Endothelial cell of umbilical vein (primary cell): ENCODE results near the gene CNPY3. TPM values are rescaled to one million over a fixed set of nuclear protein-coding genes. Genes with fewer than 3 reads are reported as not detected.

ENCODE experiments used
- BruUV-seq: library from RNA; stranded (reverse); fragments of 400-500 nt; replicated peaks from 2 replicates; lab custom pipeline; 2021; lab: Mats Ljungman, UMichigan
- CTCF ChIA-PET: fragments of 300-600, 350-600 bp; sonication (Branson Sonifier 250); formaldehyde crosslinking; loops from one replicate; lab custom pipeline; 2021; ENCODE audit warnings: antibody characterized with exemption, inconsistent platforms; lab: Charles Lee
- POLR2A ChIA-PET: fragments of 300-600, 350-600 bp; sonication (Branson Sonifier 250); formaldehyde crosslinking; loops from one replicate; lab custom pipeline; 2021; ENCODE audit warnings: antibody characterized with exemption, inconsistent platforms; lab: Charles Lee
- DNase-seq: peaks from one replicate; pipeline ENCODE4 v3.0.0-alpha.2; 2011; ENCODE audit warnings: low read depth, low spot score
- FAIRE-seq: peaks from 2 replicates; lab custom pipeline; 2011; peaks lifted over from hg19 to GRCh38; lab: Jason Lieb, UNC
- H2AFZ ChIP-seq: 2 replicates; pipeline ENCODE4 v1.6.0; 2012; ENCODE audit warnings: low read depth, low read length, control low read depth, inconsistent platforms
- H3K27ac ChIP-seq: 2 replicates; pipeline ENCODE4 v1.5.1; 2011; ENCODE audit warnings: low read depth, mild to moderate bottlenecking, control low read depth, low read length, moderate library complexity; ENCODE audit not compliant: insufficient read depth
- H3K27me3 ChIP-seq, 2 experiments: 2 replicates each; pipeline versions ENCODE4 v1.6.0 to v1.6.1; 2011; ENCODE audit warnings: low read length in 2 of 2, mixed read lengths in 1 of 2; ENCODE audit not compliant: control insufficient read depth in 2 of 2, insufficient read depth in 2 of 2
- H3K36me3 ChIP-seq, 2 experiments: 2 replicates in 1 of 2; 3 replicates in 1 of 2; pipeline ENCODE4 v1.5.1; 2011; ENCODE audit warnings: low read length in 2 of 2, mild to moderate bottlenecking in 1 of 2, moderate library complexity in 1 of 2; ENCODE audit not compliant: control insufficient read depth in 2 of 2, insufficient read depth in 2 of 2; ENCODE audit errors: extremely low read depth in 1 of 2
- H3K4me1 ChIP-seq: 3 replicates; pipeline ENCODE4 v1.5.1; 2011; ENCODE audit warnings: mild to moderate bottlenecking, low read length; ENCODE audit not compliant: control insufficient read depth, insufficient read depth; ENCODE audit errors: extremely low read depth
- H3K4me2 ChIP-seq: 2 replicates; pipeline ENCODE4 v1.6.1; 2011; ENCODE audit warnings: low read length, control low read depth, mixed read lengths; ENCODE audit not compliant: insufficient read depth
- H3K4me3 ChIP-seq, 3 experiments: fragments of 200-600 bp in 1 of 3; sonication (generic), shearing (Covaris generic) in 1 of 3; replicated peaks in 1 of 3; 2 replicates each; pipeline ENCODE4 v1.5.1; 2011 to 2016; ENCODE audit warnings: control low read depth in 3 of 3, low read length in 3 of 3, mild to moderate bottlenecking in 2 of 3, inconsistent platforms in 1 of 3, low read depth in 1 of 3, moderate library complexity in 1 of 3; ENCODE audit not compliant: insufficient read depth in 1 of 3
- H3K79me2 ChIP-seq: 2 replicates; pipeline ENCODE4 v1.6.0; 2012; ENCODE audit warnings: low read length, inconsistent platforms; ENCODE audit not compliant: control insufficient read depth, insufficient read depth
- H3K9ac ChIP-seq: replicated peaks from 2 replicates; pipeline ENCODE3; 2011; ENCODE audit warnings: low read length, control low read depth; ENCODE audit not compliant: insufficient read depth; ENCODE audit errors: extremely low read depth
- H3K9me1 ChIP-seq: replicated peaks from 3 replicates; pipeline ENCODE4 v1.6.0; 2011; ENCODE audit warnings: mild to moderate bottlenecking, low read length; ENCODE audit not compliant: control insufficient read depth, insufficient read depth; ENCODE audit errors: extremely low read depth
- H3K9me3 ChIP-seq: replicated peaks from 2 replicates; pipeline ENCODE4 v1.5.1; 2012; ENCODE audit warnings: low read length, inconsistent platforms; ENCODE audit not compliant: control insufficient read depth, insufficient read depth
- H4K20me1 ChIP-seq: replicated peaks from 2 replicates; pipeline ENCODE3; 2011; ENCODE audit warnings: mild to moderate bottlenecking, low read length; ENCODE audit not compliant: control insufficient read depth, insufficient read depth; ENCODE audit errors: extremely low read depth
- EZH2 ChIP-seq: IDR thresholded peaks from 2 replicates; pipeline ENCODE4 v1.6.1; 2012; ENCODE audit warnings: borderline replicate concordance, low read depth, mild to moderate bottlenecking, moderate library complexity, low read length, inconsistent platforms; ENCODE audit not compliant: severe bottlenecking
- FOS ChIP-seq: IDR thresholded peaks from 2 replicates; pipeline ENCODE4 v1.6.1; 2011; ENCODE audit warnings: mild to moderate bottlenecking, low read length, moderate library complexity, borderline replicate concordance; ENCODE audit not compliant: insufficient read depth
- GATA2 ChIP-seq: IDR thresholded peaks from 2 replicates; pipeline ENCODE4 v1.7.0; 2011; ENCODE audit warnings: low read depth, mild to moderate bottlenecking, moderate library complexity, mixed read lengths, low read length; ENCODE audit not compliant: insufficient read length, insufficient read depth
- JUN ChIP-seq: IDR thresholded peaks from 2 replicates; pipeline ENCODE4 v1.6.1; 2011; ENCODE audit warnings: borderline replicate concordance, low read depth; ENCODE audit not compliant: insufficient read length, insufficient read depth
- MYC ChIP-seq: IDR thresholded peaks from one replicate; pipeline ENCODE4 v1.6.1; 2011; ENCODE audit warnings: mild to moderate bottlenecking, low read depth, low read length
- POLR2A ChIP-seq: IDR thresholded peaks from 2 replicates; pipeline ENCODE4 v1.6.1; 2012; ENCODE audit warnings: low read depth, mild to moderate bottlenecking, control low read depth, low read length
- POLR2AphosphoS5 ChIP-seq: IDR thresholded peaks from 2 replicates; pipeline ENCODE4 v1.6.1; 2012; ENCODE audit warnings: low read depth, mild to moderate bottlenecking, control low read depth, low read length, moderate library complexity; ENCODE audit not compliant: insufficient read depth
- dilution Hi-C: fragments of 300-500 bp; cut with MboI; formaldehyde crosslinking; loops from one replicate; pipeline ENCODE4 v1.15.0; 2019; ENCODE audit warnings: low sequenced_read_pairs; ENCODE audit not compliant: extremely low pct_ligation_motif_present
- intact Hi-C: fragments of 100-400 bp; cut with micrococcal nuclease; formaldehyde crosslinking; loops from one replicate; pipeline ENCODE4 v1.10.0; 2022
- polyA plus RNA-seq, 4 experiments: library from polyadenylated mRNA; depleted of rRNA in 3 of 4; stranded (reverse) in 3 of 4; unstranded in 1 of 4; fragments of >200 nt; gene quantifications; 2 replicates each; pipeline versions ENCODE4 v1.2.1 to v1.2.3, GENCODE V29; 2011 to 2012; ENCODE audit warnings: missing spikeins in 1 of 4
- total RNA-seq: library from RNA; stranded (reverse); gene quantifications from 2 replicates; pipeline ENCODE4 v1.2.3, GENCODE V29; 2021
- TF ChIP-seq, protein P1 (sequence below): IDR thresholded peaks from 2 replicates; pipeline ENCODE4 v1.6.1; 2011; ENCODE audit not compliant: insufficient read depth, insufficient read length
- TF ChIP-seq, protein P2 (sequence below), 2 donors: IDR thresholded peaks; 1 replicate in 1 of 2; 2 replicates in 1 of 2; pipeline ENCODE4 v1.5.1; 2011; ENCODE audit warnings: low read length in 2 of 2, mild to moderate bottlenecking in 2 of 2, moderate library complexity in 2 of 2, control low read depth in 1 of 2, inconsistent platforms in 1 of 2, low read depth in 1 of 2; ENCODE audit not compliant: insufficient read depth in 1 of 2; ENCODE audit errors: extremely low read depth in 1 of 2

Gene CNPY3
- total and polyA plus RNA-seq, 2 donors (not counting 3 experiments of a cell fraction or from before 2014, with no cell fraction given) = 40.8 to 53.1 TPM

DNA sequence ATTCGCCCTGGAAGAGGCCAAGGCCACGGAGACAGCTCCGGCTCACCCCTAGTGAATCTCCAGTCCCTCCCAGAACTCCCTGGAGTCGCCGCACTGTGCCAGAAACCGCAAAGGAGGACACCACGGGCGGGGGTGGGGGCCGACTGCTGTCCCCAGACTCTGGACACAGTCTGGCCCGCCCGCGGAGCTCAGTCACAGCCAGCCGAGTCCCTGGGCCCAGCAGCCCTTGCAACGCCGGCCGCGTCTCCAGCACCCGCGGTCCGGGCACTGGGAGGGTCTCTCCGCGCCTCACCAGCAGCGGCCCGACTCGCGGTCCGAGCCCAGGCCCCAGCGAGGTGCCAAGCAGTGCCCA, 49.2 kb downstream of the CNPY3 start:
- Histone ChIP-seq H3K79me2 (peaks cover 12% of the 10 kb centered on the region), H3K36me3 (no peaks in the 10 kb centered on the region), H3K27ac (peak overlapping the region; percentile 58), H2AFZ (peak overlapping the region; percentile 93), H3K9ac (peak overlapping the region; percentile 66), H4K20me1 (no peaks in the 10 kb centered on the region), H3K27me3 (no peaks in the 10 kb centered on the region), H3K9me1 (no peaks in the 10 kb centered on the region), H3K4me2 (peak overlapping the region; percentile 87), H3K9me3 (no peaks in the 10 kb centered on the region), H3K4me3 (peak overlapping the region; percentile 62 to 74 (median 72)), H3K4me1 (peaks cover 23% of the 10 kb centered on the region)
- ChIA-PET CTCF (interaction anchor here (1.4 to 2.0 kb wide), 5 partner anchors 13 to 165 kb away, joined by 3 to 12 read pairs (median 6); partner anchors contain the start of genes CNPY3, CUL7, KLC4 and MRPL2), POLR2A (no interaction called here)
- dilution Hi-C loops (no loop called here), intact Hi-C loops (loop anchor here (2.0 kb wide), 2 partner anchors 18 to 36 kb away; partner anchors contain the start of genes GNMT and KLHDC3)
- TF ChIP-seq EZH2 = no peak
- TF ChIP-seq GATA2 = no peak
- TF ChIP-seq, protein P1, sequence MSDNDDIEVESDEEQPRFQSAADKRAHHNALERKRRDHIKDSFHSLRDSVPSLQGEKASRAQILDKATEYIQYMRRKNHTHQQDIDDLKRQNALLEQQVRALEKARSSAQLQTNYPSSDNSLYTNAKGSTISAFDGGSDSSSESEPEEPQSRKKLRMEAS = no peak
- TF ChIP-seq POLR2A = no peak
- no peak for TF ChIP-seq FOS
- TF ChIP-seq MYC = no peak
- TF ChIP-seq, protein P2, sequence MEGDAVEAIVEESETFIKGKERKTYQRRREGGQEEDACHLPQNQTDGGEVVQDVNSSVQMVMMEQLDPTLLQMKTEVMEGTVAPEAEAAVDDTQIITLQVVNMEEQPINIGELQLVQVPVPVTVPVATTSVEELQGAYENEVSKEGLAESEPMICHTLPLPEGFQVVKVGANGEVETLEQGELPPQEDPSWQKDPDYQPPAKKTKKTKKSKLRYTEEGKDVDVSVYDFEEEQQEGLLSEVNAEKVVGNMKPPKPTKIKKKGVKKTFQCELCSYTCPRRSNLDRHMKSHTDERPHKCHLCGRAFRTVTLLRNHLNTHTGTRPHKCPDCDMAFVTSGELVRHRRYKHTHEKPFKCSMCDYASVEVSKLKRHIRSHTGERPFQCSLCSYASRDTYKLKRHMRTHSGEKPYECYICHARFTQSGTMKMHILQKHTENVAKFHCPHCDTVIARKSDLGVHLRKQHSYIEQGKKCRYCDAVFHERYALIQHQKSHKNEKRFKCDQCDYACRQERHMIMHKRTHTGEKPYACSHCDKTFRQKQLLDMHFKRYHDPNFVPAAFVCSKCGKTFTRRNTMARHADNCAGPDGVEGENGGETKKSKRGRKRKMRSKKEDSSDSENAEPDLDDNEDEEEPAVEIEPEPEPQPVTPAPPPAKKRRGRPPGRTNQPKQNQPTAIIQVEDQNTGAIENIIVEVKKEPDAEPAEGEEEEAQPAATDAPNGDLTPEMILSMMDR (IDR thresholded peaks at IDR 0.05; ENCODE audit: extremely low read depth in 1 of 2, insufficient read depth in 1 of 2, low read depth in 1 of 2, low read length in 2 of 2) = no peak
- TF ChIP-seq POLR2AphosphoS5 = no peak
- no peak for TF ChIP-seq JUN
- BruUV-seq = no TSS peak
- DNase-seq (peak; percentile 37), FAIRE-seq (peak; percentile 52)
